NB4 (cell line): ENCODE measurements around the gene KRT8.

Source experiments
- DNase-seq: peaks from one replicate; pipeline ENCODE4 v3.0.0; 2010; ENCODE audit warnings: low read depth
- H3K4me3 ChIP-seq: one replicate; pipeline ENCODE4 v1.5.1; 2011; ENCODE audit warnings: mild to moderate bottlenecking, low read depth, low read length, moderate library complexity
- MYC ChIP-seq: IDR thresholded peaks from 2 replicates; pipeline ENCODE4 v1.6.1; 2011; ENCODE audit warnings: low read depth, low read length
- POLR2A ChIP-seq: IDR thresholded peaks from 2 replicates; pipeline ENCODE4 v1.6.1; 2011; ENCODE audit warnings: mild to moderate bottlenecking; ENCODE audit not compliant: insufficient read length; ENCODE audit errors: extremely low read depth
- TF ChIP-seq, protein P1 (sequence below): IDR thresholded peaks from 2 replicates; pipeline ENCODE4 v1.6.1; 2011; ENCODE audit warnings: low read depth, low read length
- TF ChIP-seq, protein P2 (sequence below): IDR thresholded peaks from one replicate; pipeline ENCODE4 v1.5.1; 2012; ENCODE audit warnings: low read depth, low read length

The KRT8 gene

GRCh38 chr12:52947738-52948423, 43.0 kb upstream of the KRT8 start:
- TF ChIP-seq POLR2A (no peak), MYC (no peak)
- TF ChIP-seq, protein P1, sequence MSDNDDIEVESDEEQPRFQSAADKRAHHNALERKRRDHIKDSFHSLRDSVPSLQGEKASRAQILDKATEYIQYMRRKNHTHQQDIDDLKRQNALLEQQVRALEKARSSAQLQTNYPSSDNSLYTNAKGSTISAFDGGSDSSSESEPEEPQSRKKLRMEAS, result no peak
- TF ChIP-seq, protein P2, sequence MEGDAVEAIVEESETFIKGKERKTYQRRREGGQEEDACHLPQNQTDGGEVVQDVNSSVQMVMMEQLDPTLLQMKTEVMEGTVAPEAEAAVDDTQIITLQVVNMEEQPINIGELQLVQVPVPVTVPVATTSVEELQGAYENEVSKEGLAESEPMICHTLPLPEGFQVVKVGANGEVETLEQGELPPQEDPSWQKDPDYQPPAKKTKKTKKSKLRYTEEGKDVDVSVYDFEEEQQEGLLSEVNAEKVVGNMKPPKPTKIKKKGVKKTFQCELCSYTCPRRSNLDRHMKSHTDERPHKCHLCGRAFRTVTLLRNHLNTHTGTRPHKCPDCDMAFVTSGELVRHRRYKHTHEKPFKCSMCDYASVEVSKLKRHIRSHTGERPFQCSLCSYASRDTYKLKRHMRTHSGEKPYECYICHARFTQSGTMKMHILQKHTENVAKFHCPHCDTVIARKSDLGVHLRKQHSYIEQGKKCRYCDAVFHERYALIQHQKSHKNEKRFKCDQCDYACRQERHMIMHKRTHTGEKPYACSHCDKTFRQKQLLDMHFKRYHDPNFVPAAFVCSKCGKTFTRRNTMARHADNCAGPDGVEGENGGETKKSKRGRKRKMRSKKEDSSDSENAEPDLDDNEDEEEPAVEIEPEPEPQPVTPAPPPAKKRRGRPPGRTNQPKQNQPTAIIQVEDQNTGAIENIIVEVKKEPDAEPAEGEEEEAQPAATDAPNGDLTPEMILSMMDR, result no peak
- no peak overlapping the region for H3K4me3 ChIP-seq
- DNase-seq, result no peak

GRCh38 chr12:52946797-52947547, 42.1 kb upstream of the KRT8 start:
- H3K4me3 ChIP-seq, result no peak overlapping the region
- no peak for TF ChIP-seq MYC
- TF ChIP-seq, protein P2, result no peak
- no peak for TF ChIP-seq POLR2A
- TF ChIP-seq, protein P1, result no peak
- DNase-seq, result no peak

DNA sequence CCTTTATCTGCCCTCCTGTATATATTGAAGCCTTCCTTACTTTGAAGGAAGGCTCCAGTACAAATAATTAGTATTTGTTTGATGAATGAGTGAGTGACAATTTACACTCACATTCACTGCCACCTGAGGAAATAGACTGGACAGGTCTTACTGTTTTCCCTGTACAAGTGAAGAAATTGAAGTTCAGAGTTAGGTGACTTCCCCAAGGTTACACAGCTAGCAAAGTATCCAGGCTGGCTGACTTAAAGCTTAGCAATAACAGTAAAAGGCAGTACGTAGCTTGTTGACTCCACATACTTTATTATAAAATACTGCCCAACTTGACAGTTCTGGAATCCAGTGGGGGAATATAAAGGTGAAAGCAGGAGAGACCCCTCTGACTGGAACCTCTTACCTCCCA, 41.5 kb upstream of the KRT8 start:
- H3K4me3 ChIP-seq, result no peak overlapping the region
- TF ChIP-seq POLR2A (no peak), MYC (no peak)
- TF ChIP-seq, protein P1, result no peak
- TF ChIP-seq, protein P2, result no peak
- DNase-seq, result no peak

GRCh38 chr12:52945389-52946232, 40.7 kb upstream of the KRT8 start:
- no peak for DNase-seq
- TF ChIP-seq MYC, result no peak
- TF ChIP-seq POLR2A, result no peak
- TF ChIP-seq, protein P2, result no peak
- TF ChIP-seq, protein P1, result no peak
- H3K4me3 ChIP-seq, result no peak overlapping the region

- no peak overlapping the region for H3K4me3 ChIP-seq
- no peak for TF ChIP-seq MYC
- DNase-seq, result no peak
Observed at GRCh38 chr12:52944683-52945388, 40.0 kb upstream of the KRT8 start.
